SK-N-SH treated with all-trans-retinoic acid at 6 μM for 48 hours (cell line): Measurements from ENCODE around the gene SLC6A18.

Source experiments
- ESRRG ChIP-seq: fragments of 250-450 bp; sonication (Bioruptor Pico); IDR thresholded peaks from 2 replicates; pipeline ENCODE4 v1.6.1; 2021; ENCODE audit warnings: mild to moderate bottlenecking
- RARB ChIP-seq: fragments of 250-450 bp; sonication (Bioruptor Pico); IDR thresholded peaks from 2 replicates; pipeline ENCODE4 v1.8.0; 2021; ENCODE audit warnings: mild to moderate bottlenecking, moderate library complexity
- SNAI2 ChIP-seq: fragments of 250-450 bp; sonication (Bioruptor Pico); IDR thresholded peaks from 2 replicates; pipeline ENCODE4 v1.5.0; 2020; ENCODE audit warnings: mild to moderate bottlenecking, moderate library complexity
- TCF4 ChIP-seq: fragments of 250-450 bp; sonication (Bioruptor Pico); IDR thresholded peaks from 2 replicates; pipeline ENCODE4 v1.8.0; 2021; ENCODE audit warnings: mild to moderate bottlenecking, moderate library complexity, borderline replicate concordance
- TOX ChIP-seq: fragments of 250-450 bp; sonication (Bioruptor Pico); IDR thresholded peaks from 2 replicates; pipeline ENCODE4 v1.8.0; 2021; ENCODE audit warnings: mild to moderate bottlenecking, moderate library complexity, borderline replicate concordance
- ZFP3 ChIP-seq: fragments of 250-450 bp; sonication (Bioruptor Pico); IDR thresholded peaks from 2 replicates; pipeline ENCODE4 v1.5.0; 2020; ENCODE audit warnings: mild to moderate bottlenecking, moderate library complexity
- ZFP30 ChIP-seq: fragments of 450-650 bp; formaldehyde crosslinking; IDR thresholded peaks from 2 replicates; pipeline ENCODE4 v1.5.0; 2022; ENCODE audit warnings: mild to moderate bottlenecking, moderate library complexity
- TF ChIP-seq, protein P1 (sequence below): fragments of 250-450 bp; sonication (Bioruptor Pico); IDR thresholded peaks from 2 replicates; pipeline ENCODE4 v1.8.0; 2021; ENCODE audit warnings: low read depth, mild to moderate bottlenecking, moderate library complexity, borderline replicate concordance
- TF ChIP-seq, protein P2 (sequence below): fragments of 250-450 bp; sonication (Bioruptor Pico); IDR thresholded peaks from 2 replicates; pipeline ENCODE4 v1.8.0; 2020; ENCODE audit warnings: mild to moderate bottlenecking, moderate library complexity, borderline replicate concordance
- TF ChIP-seq, protein P3 (sequence below): fragments of 250-450 bp; sonication (Bioruptor Pico); IDR thresholded peaks from 2 replicates; pipeline ENCODE4 v1.5.1; 2020; ENCODE audit warnings: low read depth, mild to moderate bottlenecking, moderate library complexity

GRCh38 chr5:1246711-1247431 lies 21.7 kb downstream of the SLC6A18 start:
- TF ChIP-seq, protein P1, sequence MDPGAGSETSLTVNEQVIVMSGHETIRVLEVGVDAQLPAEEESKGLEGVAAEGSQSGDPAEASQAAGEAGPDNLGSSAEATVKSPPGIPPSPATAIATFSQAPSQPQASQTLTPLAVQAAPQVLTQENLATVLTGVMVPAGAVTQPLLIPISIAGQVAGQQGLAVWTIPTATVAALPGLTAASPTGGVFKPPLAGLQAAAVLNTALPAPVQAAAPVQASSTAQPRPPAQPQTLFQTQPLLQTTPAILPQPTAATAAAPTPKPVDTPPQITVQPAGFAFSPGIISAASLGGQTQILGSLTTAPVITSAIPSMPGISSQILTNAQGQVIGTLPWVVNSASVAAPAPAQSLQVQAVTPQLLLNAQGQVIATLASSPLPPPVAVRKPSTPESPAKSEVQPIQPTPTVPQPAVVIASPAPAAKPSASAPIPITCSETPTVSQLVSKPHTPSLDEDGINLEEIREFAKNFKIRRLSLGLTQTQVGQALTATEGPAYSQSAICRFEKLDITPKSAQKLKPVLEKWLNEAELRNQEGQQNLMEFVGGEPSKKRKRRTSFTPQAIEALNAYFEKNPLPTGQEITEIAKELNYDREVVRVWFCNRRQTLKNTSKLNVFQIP: no peak
- TF ChIP-seq, protein P2, sequence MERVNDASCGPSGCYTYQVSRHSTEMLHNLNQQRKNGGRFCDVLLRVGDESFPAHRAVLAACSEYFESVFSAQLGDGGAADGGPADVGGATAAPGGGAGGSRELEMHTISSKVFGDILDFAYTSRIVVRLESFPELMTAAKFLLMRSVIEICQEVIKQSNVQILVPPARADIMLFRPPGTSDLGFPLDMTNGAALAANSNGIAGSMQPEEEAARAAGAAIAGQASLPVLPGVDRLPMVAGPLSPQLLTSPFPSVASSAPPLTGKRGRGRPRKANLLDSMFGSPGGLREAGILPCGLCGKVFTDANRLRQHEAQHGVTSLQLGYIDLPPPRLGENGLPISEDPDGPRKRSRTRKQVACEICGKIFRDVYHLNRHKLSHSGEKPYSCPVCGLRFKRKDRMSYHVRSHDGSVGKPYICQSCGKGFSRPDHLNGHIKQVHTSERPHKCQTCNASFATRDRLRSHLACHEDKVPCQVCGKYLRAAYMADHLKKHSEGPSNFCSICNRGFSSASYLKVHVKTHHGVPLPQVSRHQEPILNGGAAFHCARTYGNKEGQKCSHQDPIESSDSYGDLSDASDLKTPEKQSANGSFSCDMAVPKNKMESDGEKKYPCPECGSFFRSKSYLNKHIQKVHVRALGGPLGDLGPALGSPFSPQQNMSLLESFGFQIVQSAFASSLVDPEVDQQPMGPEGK (CRISPR knock-in tag): no peak
- TF ChIP-seq, protein P3, sequence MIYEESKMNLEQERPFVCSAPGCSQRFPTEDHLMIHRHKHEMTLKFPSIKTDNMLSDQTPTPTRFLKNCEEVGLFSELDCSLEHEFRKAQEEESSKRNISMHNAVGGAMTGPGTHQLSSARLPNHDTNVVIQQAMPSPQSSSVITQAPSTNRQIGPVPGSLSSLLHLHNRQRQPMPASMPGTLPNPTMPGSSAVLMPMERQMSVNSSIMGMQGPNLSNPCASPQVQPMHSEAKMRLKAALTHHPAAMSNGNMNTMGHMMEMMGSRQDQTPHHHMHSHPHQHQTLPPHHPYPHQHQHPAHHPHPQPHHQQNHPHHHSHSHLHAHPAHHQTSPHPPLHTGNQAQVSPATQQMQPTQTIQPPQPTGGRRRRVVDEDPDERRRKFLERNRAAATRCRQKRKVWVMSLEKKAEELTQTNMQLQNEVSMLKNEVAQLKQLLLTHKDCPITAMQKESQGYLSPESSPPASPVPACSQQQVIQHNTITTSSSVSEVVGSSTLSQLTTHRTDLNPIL (CRISPR knock-in tag): no peak
- TF ChIP-seq TOX (CRISPR knock-in tag): no peak
- TF ChIP-seq ZFP3 (CRISPR knock-in tag): no peak
- TF ChIP-seq SNAI2: peak; percentile 55; the same call in 1 of the 2 replicates
- no peak for TF ChIP-seq ESRRG
- no peak for TF ChIP-seq RARB (CRISPR knock-in tag)
- TF ChIP-seq TCF4 (CRISPR knock-in tag): no peak
- TF ChIP-seq ZFP30: no peak
